UCSD-AML1 (cell line): Measurements from ENCODE around the gene FGF12.
A peak's percentile ranks its signal among the peaks of the same experiment; 100 is the strongest.

Experiments used
- DNase-seq: peaks from one replicate; lab custom pipeline; 2025; ENCODE audit not compliant: unreplicated experiment; lab: John Stamatoyannopoulos, UW

FGF12 gene

DNA sequence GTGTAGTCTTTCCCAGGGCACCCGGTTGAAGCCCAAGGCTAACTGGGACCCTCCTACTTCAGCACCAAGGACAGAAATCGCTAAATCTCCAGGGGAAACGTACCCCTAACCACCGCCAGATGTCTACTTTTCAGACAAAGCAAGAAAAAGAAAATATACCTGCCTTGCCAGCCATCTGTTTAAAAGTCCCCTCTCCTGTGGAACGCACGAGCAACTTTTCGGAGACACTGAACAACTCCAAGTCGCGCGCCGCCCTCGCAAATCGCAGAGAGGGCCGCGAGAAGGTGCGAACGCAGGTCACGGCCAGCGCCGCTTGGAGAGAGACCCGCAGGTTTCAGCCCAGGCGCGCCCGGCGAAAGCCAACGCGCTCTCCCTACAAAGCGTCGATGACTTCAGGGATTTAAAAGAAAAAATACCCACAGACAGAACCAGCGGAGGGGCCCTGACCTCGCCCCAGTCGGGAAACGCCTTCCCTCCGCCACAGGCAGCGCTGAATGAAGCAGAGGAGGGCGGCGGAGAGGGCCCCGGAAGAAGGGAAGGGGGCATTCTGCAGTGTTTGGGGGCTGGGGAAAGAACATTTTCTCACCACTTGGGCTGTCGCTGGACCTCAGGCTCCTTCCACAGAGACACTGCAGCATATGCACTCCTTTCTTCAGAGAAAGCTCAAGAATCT lies 213.1 kb downstream of the FGF12 start:
- DNase-seq: no peak

DNA sequence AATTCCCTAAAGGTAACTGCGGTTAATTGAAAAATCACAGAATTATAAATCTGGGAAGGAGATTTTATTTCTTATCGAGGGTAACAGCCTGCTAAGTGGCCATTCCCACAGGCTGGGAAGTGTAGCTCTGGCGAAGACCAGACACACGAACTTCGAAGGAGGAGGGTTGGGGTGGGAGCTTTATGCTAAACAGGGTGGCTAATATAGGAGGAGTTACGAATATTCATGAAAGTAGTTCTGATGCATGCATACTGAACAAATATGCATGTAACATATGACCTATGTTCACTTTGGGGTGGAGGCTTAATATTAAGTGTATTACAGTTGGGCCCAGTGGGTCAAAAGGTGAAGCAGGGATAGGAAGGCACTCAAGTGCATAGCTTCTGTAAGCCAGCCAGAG lies 221.6 kb downstream of the FGF12 start:
- DNase-seq: no peak

DNA sequence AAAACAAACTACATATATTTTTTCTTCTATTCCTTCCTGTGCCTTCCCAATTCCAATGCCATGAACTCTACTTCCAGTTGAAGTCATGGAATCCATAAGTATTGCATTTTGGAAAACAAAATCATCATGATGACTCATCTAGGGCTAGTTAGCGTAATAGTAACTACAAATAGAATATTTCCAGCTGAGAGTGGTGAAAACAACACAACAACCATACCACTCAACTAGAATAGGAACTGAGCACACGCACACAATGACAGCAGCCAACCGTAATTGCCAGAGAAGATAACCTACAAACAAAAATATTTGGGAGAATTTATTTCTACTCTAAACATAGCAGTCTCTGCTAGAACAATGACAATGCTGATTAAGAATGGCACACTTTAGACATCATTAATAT lies 225.9 kb downstream of the FGF12 start:
- no peak for DNase-seq

DNA sequence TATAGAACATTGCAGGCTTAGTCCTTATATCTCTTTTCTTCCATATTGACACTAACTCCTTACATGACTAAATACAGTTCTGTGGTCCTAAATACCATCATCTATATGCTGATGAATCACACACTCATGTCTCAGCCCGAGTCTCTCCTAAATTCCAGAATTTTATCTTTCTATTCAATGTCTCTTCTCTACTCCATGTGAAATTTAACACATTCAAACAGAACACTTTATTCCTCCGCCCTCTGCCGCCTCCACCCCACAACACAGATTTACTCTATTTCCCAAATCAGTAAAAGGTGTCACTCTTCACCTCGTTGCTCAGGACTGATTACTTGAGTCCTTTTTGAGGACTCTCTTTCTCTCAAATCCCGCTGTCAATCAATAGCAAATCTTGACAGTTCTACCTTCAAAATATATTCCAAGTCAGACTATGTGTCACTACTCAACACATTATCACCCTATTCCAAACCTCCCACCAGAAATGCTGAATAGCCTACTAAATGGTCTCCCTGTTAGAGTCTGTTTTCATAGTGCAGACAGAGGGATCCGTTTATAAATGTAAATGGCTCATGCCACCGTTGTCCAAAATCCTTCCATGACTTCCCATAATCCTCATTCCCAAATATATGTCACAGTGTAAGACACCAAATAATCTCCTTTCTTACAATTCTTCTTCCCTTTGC lies 230.3 kb downstream of the FGF12 start:
- no peak for DNase-seq

DNA sequence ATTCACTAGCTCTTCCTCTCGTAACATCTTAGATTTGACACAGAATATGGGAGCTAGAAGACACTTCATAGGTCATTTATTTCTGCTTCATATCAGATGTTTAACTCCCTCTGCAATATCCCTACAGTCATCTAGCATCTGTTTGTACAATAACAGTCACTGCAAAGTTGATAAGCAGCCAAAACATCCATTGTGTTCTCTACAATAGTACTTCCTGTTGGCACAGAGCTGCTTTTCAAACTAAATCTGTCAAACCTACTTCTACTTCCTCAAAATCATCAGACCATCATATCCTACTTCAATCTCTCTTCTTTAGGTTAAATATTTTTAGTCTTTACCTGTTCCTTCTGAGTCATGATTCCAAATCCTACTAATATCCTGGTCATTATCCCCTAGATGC lies 233.2 kb downstream of the FGF12 start:
- no peak for DNase-seq

DNA sequence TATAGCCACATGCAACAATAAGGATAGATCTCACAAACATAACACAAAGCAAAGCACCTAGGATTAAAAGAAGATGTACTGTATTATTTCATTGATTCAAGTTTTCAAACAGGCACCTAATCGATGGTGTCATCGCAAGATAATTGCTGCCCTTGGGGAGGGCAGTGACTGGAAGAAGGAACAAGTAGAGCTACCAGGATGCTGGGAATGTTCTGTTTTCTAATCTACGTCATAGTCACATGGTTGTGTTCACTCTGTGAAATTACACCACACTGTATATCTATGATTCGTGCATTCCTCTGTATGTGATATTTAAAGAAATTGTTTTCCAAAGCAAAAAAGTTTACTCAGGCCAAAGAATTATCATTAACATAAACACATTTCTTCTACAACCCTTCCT lies 236.6 kb downstream of the FGF12 start:
- DNase-seq: no peak

DNA sequence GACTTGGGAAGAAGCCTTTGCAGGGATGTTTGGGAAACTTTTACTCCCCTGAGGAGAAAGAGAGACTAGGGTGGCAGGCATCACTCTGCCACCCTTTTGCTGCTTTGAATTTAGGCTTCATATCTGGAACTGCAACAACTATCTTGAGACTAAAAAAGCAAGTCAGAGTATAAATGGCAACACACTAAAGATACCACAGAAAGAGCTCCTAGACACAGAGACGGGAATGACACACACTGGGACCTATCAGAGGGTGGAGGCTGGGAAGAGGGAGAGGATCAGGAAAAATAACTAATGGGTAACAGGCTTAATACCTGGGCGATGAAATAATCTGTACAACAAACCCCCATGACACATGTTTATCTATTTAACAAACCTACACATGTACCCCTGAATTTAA lies 237.8 kb downstream of the FGF12 start:
- DNase-seq: no peak

DNA sequence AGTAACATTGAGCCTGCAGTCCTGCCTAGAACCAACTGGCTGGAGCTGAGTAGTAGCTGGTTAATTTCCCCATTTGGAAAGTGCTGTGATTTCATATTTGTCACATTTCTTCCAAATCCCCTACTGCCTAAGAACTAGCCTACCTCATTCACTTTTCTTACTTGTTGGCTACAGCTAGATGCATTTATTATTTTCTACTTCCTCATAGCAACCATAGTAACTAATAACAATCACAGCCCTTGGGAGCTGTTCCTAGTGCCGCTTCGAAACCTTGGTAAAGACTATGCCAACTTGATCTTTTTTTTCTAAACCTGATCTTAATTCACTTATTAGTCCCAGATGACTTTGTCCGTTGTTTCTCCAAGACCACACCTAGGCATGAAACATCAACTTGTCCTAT lies 240.3 kb downstream of the FGF12 start:
- DNase-seq: no peak

DNA sequence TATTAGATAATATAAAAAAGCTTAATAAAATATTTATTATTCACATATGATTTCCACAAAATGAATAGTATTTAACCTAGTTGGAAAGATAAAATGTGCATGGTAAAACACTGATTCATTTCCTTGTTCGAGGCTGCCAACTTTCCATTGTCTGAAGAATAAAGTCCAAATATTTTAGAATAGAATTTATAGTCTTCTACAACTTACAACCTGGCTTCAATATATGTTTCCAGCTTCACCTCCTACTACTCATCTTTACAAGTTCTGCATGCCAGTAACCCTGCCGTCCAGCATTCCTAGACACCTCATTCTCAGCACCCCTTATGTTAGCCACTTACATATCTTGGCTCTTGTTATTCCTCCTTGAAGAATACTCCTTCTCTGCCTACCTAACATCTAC lies 244.5 kb downstream of the FGF12 start:
- no peak for DNase-seq

DNA sequence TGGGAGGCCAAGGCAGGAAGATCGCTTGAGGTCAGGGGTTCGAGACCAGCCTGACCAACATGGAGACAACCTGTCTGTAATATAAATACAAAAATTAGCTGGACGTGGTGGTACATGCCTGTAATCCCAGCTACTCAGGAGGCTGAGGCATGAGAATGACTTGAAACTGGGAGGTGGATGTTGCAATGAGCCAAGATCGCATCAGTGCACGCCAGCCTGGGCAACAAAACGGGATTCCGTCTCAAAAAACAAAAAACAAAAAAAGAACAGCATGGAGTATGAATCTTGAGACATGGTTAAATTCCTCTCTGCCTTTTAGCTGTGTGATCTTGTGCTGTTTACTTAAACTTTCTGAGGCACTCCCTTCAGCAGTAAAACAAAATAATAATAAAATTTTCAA lies 244.9 kb downstream of the FGF12 start:
- DNase-seq: no peak

DNA sequence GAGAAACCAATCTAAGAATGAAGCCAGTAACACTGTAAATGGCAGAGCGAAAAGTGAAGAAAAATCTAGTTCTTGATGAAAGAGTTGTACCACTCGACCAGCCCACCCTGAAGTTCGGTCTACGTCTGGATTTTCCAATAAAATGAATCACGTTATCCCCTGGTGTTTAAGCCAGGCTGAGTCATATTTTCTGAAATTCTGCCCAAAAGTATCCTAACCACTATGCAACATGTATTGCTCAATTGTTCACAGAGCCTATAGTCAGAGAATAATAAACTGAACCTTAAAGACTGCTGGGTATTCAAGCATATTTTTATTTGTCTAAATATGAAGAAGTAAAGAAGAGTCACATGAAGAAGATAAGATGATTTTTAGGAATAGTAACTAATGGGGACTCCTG lies 245.7 kb downstream of the FGF12 start:
- DNase-seq: no peak

DNA sequence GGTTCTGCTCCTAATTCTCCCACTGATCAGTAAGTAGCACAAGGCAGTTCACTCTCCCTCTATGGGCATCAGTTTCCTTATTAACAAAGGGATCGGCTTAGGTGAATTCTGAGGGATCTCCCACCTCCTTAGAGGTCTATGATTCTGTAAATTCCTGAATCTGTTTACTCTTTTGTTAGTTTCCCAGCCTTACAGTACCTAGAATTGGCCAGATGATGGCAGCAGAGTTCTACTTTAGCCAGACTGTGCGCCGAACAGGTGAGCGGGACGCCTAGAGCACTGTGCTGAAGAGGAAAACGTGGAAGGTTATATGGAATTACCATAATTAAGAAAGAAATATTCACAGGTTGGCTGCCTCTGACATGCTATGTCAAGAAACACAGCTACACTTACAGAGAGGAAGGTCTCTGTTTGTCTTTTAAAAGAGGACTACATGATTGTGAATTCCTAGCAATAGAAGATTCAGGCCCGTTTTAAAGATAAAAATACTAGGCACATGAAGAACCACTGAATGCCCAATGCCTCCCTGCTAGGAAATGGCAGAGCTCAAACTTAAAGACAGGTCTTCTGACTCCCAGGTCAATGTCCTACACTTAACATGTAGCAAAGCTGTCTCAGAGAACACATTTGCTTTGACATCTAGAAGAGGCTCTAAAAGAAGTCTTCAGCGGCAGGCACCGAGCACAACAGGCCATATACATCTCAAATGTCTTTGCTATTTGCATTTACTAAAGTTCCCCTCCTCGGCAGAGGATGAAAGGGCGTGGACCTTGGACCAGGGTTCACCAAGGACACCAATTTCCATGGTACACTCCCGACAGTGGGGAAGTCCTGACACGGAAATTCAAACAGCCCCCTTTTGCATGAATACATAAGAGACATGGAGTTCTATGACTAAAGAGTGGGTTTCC lies 259.9 kb downstream of the FGF12 start:
- peak; percentile 9 for DNase-seq

DNA sequence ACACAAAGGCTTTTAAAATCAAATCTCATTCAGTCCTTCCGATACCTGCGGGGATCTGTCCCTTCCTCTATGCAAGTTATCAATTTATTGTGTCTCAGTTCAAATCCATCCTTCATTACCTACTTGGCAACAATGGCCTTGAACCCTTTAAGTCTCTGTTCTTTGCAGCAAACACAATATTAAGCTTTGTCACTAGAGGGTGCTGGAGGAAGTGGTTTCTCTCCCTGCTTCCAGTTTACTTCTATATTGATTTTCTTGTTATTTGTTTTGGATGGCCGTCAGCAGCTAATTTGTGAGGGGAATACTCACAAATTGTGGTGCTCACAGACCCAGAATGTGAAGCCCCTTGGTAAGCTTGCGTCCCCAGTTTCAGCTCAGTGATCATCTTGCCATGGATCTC lies 278.3 kb downstream of the FGF12 start:
- DNase-seq: no peak

DNA sequence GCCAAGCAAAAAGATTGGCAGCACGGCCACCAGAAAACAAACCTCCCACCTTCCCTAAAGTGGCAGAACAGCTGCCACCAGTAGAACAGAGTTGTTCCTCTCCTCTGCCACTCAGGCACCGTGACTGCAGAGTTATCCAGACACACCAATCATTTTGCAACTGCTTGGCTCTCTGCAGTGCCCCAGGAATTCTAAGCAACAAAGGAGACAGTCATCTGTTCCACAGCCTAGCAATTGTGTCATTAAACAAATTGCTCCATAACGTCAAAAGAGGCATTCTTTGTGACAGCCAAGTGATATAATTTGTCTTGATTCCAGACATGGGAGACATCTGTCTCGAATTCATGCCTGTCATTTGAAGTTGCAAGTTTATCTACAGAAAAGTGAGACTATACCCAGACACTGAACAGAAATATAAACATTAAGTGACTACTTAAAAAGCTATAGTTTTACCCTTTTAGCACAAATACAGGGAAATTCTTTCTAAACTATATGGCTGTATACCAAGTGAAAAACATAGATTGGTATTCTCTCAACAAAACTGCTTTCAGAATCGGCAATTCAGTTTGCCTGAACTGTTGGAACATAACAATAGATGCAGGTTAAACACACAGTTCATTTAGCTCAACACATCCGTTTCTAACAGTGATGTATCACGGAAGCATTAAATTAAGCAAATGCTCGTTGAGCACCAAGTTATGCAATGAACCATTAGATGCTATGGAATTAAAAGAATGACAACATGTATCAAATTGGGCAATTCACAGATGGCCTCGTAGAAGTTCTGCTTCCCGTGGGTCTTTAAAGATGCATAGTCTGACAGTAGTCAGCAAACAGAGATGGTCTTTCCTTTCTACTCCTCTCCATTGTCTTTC lies 281.3 kb downstream of the FGF12 start:
- no peak for DNase-seq

DNA sequence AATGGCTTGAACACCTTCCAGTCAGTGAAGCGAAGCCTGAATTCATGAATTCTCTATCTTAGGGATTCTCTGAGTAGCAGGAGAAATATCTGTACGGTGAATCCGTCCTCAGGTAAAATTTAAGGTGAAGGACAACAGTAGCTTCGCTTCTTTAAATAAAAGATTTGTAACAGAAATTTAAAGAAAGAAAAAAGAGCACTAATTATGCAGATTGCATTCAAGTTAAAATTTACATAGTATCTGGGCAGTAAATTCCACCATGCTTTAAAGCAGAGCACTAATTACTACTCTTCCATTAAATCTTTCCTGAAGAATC lies 282.6 kb downstream of the FGF12 start:
- DNase-seq: no peak

DNA sequence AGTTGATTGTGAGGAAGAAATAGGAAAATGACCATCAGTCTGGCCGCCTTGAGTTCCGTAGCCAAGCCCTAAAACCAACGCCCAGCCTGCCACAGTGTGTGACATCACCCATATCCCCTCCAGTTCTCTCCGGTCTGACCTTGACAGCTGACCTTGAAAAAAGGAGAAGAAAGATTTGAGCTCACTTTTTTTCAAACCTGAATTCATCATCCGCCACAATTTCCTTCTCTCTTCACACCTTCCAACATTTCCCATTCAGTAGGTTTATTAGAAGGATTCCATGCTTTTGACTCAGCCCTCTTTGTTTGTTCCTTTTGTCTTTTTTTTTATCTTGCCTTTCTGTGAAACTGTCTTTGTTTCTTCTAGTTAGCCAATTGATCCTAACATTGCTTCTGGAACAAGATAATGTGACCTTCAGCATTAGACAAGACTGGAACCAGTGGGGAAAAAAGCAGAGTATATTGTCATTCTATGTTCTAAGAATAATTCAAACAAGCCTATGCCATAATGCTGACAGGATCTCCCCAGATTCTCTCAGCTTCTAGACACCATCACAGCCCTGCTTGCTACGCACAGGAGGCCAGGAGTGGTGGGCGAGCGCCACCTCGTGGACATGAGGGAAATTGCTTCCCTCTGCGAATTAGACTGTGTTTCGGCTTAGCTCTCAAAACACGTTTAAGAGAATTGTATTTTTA lies 283.1 kb downstream of the FGF12 start:
- peak; percentile 46 for DNase-seq

DNA sequence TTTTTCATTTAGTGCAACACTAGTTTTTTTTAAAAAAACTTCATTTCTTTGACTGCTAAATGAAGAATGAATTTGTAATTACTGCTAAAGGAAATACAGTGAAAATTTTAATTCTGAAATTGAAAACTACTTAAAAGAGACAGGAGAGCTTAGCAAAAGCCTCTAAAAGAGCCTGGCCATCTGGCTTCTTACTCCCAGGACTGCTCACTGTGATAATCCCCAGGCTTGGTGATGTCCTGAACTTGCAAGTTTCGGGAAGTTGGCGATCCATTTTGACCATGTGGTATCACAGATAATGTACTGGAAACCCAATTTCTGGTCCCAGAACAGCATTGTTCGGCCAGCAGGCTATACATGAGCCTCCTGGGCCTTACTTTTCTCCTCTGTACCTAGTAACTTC lies 292.1 kb downstream of the FGF12 start:
- no peak for DNase-seq

DNA sequence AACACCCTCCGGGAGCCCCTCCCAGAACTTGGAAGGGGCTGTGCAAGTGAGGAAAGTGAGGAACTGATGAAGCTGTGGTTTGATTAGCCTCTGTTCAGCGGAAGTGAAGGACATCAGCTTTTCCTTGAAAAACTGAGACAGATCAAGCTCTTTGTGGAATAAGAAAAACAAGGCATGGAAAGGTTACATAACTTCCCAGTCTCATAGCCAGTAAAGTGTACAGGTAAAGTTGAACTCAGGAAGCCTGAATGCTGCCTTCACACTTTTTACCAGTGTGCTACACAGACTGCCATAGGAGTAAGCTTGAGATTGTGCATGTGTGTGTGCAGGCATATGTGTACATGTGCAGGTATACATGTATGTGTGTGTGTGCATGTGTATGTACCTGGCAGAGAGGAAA lies 293.2 kb downstream of the FGF12 start:
- DNase-seq: no peak

DNA sequence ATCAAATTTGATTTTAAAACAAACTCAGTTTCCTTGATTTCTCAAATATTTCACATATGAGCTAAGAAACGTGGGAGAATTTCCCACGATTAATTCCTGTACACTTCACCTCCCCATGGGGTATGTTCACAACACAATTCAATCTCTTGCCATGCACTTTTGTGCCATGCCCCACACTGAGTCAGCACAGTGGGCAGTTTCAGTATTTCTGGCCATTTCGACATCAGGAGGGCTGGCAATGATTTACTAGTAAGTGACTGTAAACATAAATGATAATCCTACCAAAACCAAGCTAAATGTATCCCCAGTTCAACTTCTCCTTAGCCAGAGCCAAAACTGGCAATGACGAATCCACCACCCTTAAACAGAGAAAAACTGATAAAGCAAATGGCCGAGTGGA lies 293.6 kb downstream of the FGF12 start:
- no peak for DNase-seq

DNA sequence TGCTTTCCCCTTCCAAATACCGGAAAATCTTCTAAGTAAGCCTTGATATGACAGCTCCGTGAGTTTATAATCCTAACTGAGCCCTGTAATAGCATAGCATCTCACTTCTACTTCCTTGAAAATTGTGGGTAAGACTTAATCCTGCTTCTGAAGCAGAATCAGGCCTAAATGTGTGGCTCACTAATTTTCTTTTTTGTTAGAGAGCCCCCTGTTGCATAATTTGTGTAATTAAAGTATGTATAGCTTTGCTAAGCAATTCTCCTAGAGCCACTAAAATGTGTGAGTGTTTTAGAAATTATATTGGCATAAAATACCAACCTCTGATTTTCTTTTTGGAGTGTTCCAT lies 304.4 kb downstream of the FGF12 start:
- DNase-seq: no peak
